Calu3 (cell line): ENCODE results near the gene FRS3. TPM values are rescaled to one million over a fixed set of nuclear protein-coding genes. Genes with fewer than 3 reads are reported as not detected.

ENCODE experiments used
- BruUV-seq: library from RNA; stranded (reverse); fragments of 400-500 nt; replicated peaks from 2 replicates; lab custom pipeline; 2021; lab: Mats Ljungman, UMichigan
- CTCF ChIA-PET: fragments of 300-600 bp; sonication (Branson Sonifier 250); formaldehyde crosslinking; loops from one replicate; lab custom pipeline; 2022; ENCODE audit warnings: antibody characterized with exemption; lab: Charles Lee
- DNase-seq: peaks from one replicate; pipeline ENCODE4 v3.0.0; 2022
- H3K27ac Mint-ChIP-seq: one replicate; pipeline ENCODE4 v1.8.0; 2022; ENCODE audit warnings: mixed read lengths; ENCODE audit not compliant: unreplicated experiment
- H3K27me3 Mint-ChIP-seq: one replicate; pipeline ENCODE4 v1.8.0; 2022; ENCODE audit warnings: mixed read lengths; ENCODE audit not compliant: unreplicated experiment
- H3K36me3 Mint-ChIP-seq: one replicate; pipeline ENCODE4 v1.8.0; 2022; ENCODE audit warnings: mild to moderate bottlenecking, moderate library complexity, mixed read lengths; ENCODE audit not compliant: insufficient read depth, unreplicated experiment
- H3K4me1 Mint-ChIP-seq: one replicate; pipeline ENCODE4 v1.8.0; 2022; ENCODE audit warnings: mild to moderate bottlenecking, low read depth, mixed read lengths; ENCODE audit not compliant: unreplicated experiment
- H3K4me3 Mint-ChIP-seq: one replicate; pipeline ENCODE4 v1.8.0; 2022; ENCODE audit warnings: mild to moderate bottlenecking, low read depth, moderate library complexity, mixed read lengths; ENCODE audit not compliant: unreplicated experiment
- H3K9me3 Mint-ChIP-seq: one replicate; pipeline ENCODE4 v1.8.0; 2022; ENCODE audit warnings: low read depth, mixed read lengths; ENCODE audit not compliant: unreplicated experiment
- CTCF ChIP-seq: fragments of 200-600 bp; IDR thresholded peaks from one replicate; pipeline ENCODE4 v1.8.0; 2022; ENCODE audit warnings: antibody characterized with exemption; ENCODE audit not compliant: unreplicated experiment
- intact Hi-C: fragments of 100-400 bp; cut with micrococcal nuclease; formaldehyde crosslinking; loops from one replicate; pipeline ENCODE4 v1.10.0; 2022; ENCODE audit not compliant: unreplicated experiment
- total RNA-seq: library from RNA; stranded (reverse); gene quantifications from 2 replicates; pipeline ENCODE4 v1.2.3, GENCODE V29; 2022

FRS3 gene
- total RNA-seq, 1 experiment from 2014 or later = 6.6 TPM

GRCh38 chr6:41740366-41741162 lies 39.1 kb downstream of the FRS3 start:
- H3K4me3 Mint-ChIP-seq = no peak overlapping the region
- peaks cover 9% of the 10 kb centered on the region for H3K36me3 Mint-ChIP-seq
- DNase-seq = no peak
- no peak for TF ChIP-seq CTCF
- H3K4me1 Mint-ChIP-seq = peaks cover 24% of the 10 kb centered on the region
- no peaks in the 10 kb centered on the region for H3K27me3 Mint-ChIP-seq
- no peak overlapping the region for H3K27ac Mint-ChIP-seq
- no peaks in the 10 kb centered on the region for H3K9me3 Mint-ChIP-seq
- CTCF ChIA-PET = interaction anchor here (1.1 to 1.4 kb wide), 3 partner anchors 10 to 47 kb away, joined by 3 to 4 read pairs (median 3); partner anchors contain the start of gene TOMM6
- intact Hi-C loops = no loop called here
- BruUV-seq = no TSS peak

- Mint-ChIP-seq H3K27ac (no peak overlapping the region), H3K36me3 (peaks cover 24% of the 10 kb centered on the region), H3K27me3 (no peaks in the 10 kb centered on the region), H3K4me3 (no peak overlapping the region), H3K9me3 (no peaks in the 10 kb centered on the region), H3K4me1 (peaks cover 24% of the 10 kb centered on the region)
- CTCF ChIA-PET = interaction anchor here (0.7 kb wide), 1 partner anchor 136 kb away, joined by 5 read pairs; no protein-coding TSS in a partner anchor
- no peak for DNase-seq
- intact Hi-C loops = no loop called here
- no peak for TF ChIP-seq CTCF
- BruUV-seq = no TSS peak
Measured at GRCh38 chr6:41739041-41739440, 40.7 kb downstream of the FRS3 start.

- BruUV-seq = no TSS peak
- peaks cover 29% of the 10 kb centered on the region for H3K36me3 Mint-ChIP-seq
- no peaks in the 10 kb centered on the region for H3K9me3 Mint-ChIP-seq
- H3K4me3 Mint-ChIP-seq = no peak overlapping the region
- no peaks in the 10 kb centered on the region for H3K27me3 Mint-ChIP-seq
- DNase-seq = no peak
- peaks cover 20% of the 10 kb centered on the region for H3K4me1 Mint-ChIP-seq
- no peak overlapping the region for H3K27ac Mint-ChIP-seq
- CTCF ChIA-PET = no interaction called here
- no peak for TF ChIP-seq CTCF
- intact Hi-C loops = no loop called here
Measured at GRCh38 chr6:41737591-41738130, 42.0 kb downstream of the FRS3 start.

GRCh38 chr6:41736800-41737555 lies 42.7 kb downstream of the FRS3 start:
- no peak overlapping the region for H3K4me3 Mint-ChIP-seq
- no TSS peak for BruUV-seq
- CTCF ChIA-PET = interaction anchor here (0.7 kb wide), 1 partner anchor 228 kb away, joined by 7 read pairs; no protein-coding TSS in a partner anchor
- TF ChIP-seq CTCF = no peak
- intact Hi-C loops = no loop called here
- no peaks in the 10 kb centered on the region for H3K9me3 Mint-ChIP-seq
- peaks cover 28% of the 10 kb centered on the region for H3K36me3 Mint-ChIP-seq
- DNase-seq = no peak
- no peak overlapping the region for H3K27ac Mint-ChIP-seq
- H3K4me1 Mint-ChIP-seq = peaks cover 23% of the 10 kb centered on the region
- no peaks in the 10 kb centered on the region for H3K27me3 Mint-ChIP-seq
